GM13976 (cell line): ENCODE results near the gene SCAMP4.

Experiments
- DNase-seq: peaks from one replicate; pipeline ENCODE4 v3.0.0; 2012; ENCODE audit warnings: low spot score
- in situ Hi-C: fragments of 300-500 bp; cut with MboI; formaldehyde crosslinking; loops from one replicate; pipeline ENCODE4 v1.12.0; 2022; ENCODE audit warnings: low sequenced_read_pairs, mixed read lengths, inconsistent platforms; ENCODE audit not compliant: unreplicated experiment
- TF ChIP-seq, protein P1 (sequence below): IDR thresholded peaks from 2 replicates; pipeline ENCODE4 v1.5.1; 2012; ENCODE audit warnings: borderline replicate concordance, mild to moderate bottlenecking; ENCODE audit not compliant: insufficient read depth; ENCODE audit errors: extremely low read depth, missing control alignments, control extremely low read depth

The SCAMP4 gene

DNA sequence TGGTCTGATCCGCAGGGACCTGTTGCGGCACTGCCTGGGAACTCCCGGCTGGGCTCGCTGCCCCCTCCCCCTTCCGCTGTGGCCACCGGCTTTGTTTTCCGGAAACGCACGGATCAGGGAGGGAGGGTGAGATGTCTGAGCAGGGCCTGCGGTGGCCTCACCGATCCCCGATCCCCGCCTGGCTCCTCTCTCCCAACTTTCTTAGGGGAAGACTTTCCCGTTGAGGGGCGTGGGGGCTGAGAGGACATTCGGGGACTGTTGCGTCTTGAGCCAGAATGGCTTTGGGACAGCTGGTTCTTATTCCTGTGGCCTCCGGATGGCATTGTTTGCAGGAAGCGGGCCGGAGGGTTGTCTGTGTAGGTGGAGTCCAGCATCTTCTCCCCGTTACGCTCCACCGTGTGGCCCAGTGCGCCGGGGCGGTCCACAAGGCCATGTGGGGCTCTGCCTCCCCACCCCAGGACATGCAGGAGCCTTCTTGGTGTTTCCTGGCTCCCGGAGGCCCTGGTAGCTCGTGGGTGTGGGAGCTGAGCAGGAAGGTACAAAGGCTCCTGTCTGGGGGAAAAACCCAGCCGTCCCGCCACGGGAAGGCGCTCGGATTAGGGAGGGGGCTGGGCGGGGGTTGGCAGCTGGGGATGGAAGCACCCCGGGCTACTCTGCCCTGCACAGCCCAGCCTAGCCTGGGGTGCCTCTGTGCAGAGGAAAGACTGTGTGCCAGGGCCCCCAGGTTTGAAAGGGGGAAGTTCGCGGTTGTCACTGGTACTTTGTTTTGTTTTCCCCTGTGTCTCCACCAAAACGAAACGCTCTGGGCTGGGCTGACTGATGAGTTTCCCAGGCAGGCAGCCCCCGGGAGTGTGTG, 37.1 kb downstream of the SCAMP4 start:
- TF ChIP-seq, protein P1, sequence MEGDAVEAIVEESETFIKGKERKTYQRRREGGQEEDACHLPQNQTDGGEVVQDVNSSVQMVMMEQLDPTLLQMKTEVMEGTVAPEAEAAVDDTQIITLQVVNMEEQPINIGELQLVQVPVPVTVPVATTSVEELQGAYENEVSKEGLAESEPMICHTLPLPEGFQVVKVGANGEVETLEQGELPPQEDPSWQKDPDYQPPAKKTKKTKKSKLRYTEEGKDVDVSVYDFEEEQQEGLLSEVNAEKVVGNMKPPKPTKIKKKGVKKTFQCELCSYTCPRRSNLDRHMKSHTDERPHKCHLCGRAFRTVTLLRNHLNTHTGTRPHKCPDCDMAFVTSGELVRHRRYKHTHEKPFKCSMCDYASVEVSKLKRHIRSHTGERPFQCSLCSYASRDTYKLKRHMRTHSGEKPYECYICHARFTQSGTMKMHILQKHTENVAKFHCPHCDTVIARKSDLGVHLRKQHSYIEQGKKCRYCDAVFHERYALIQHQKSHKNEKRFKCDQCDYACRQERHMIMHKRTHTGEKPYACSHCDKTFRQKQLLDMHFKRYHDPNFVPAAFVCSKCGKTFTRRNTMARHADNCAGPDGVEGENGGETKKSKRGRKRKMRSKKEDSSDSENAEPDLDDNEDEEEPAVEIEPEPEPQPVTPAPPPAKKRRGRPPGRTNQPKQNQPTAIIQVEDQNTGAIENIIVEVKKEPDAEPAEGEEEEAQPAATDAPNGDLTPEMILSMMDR = no peak
- in situ Hi-C loops = no loop called here
- DNase-seq = peak; percentile 86

DNA sequence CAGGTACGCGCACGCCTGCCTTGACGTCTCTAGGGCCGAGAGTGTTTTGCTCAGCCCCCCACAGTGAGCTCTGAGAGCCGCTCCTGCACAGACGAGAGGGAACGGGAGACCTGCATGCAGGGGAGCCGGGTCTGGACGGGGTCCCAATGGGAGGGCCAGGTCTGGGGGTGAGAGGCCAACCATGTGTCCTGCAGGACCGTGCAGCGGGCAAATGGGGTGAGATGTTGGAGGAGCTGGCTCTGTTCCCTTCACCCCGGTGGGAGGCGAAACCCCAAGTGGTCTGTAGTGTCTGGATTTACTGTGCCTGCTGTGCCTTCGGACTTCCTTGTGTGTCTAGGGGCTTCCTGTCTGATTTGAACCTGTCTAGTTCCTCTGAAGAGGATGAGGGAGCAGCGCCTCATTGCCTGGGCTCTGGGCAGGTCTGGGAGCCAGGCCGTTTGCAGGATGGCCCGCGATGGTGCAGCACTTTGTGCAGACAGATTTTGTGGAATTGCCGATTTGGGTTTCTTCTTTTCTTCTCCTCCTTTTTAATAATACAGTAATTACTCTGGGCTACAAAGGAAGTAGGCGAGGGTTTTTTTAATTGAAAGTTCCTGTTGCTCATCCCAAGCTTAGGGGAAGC, 37.8 kb downstream of the SCAMP4 start:
- in situ Hi-C loops = no loop called here
- TF ChIP-seq, protein P1 = no peak
- DNase-seq = no peak

DNA sequence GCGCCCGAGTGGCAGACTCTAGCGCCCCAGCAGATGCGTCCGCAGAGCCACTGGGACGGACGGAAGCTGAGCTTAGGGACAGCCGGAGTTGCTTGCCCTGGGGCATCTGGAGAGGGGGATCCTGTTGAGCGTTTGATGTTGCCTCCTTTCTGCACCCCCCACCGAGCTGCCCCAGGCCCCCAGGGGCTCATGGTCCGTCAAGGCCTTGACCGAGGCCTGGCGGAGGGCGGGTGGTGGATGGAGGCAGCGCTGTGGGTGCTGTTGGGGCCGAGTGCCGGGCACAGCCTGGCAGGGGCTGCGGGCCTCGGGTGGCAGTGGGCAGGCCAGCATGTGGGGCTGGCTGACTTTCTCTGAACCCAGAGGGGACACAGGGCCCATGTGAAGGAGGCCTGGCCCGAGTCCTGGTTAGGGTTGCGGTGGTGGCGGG, 38.5 kb downstream of the SCAMP4 start:
- no peak for DNase-seq
- TF ChIP-seq, protein P1 = no peak
- in situ Hi-C loops = no loop called here

DNA sequence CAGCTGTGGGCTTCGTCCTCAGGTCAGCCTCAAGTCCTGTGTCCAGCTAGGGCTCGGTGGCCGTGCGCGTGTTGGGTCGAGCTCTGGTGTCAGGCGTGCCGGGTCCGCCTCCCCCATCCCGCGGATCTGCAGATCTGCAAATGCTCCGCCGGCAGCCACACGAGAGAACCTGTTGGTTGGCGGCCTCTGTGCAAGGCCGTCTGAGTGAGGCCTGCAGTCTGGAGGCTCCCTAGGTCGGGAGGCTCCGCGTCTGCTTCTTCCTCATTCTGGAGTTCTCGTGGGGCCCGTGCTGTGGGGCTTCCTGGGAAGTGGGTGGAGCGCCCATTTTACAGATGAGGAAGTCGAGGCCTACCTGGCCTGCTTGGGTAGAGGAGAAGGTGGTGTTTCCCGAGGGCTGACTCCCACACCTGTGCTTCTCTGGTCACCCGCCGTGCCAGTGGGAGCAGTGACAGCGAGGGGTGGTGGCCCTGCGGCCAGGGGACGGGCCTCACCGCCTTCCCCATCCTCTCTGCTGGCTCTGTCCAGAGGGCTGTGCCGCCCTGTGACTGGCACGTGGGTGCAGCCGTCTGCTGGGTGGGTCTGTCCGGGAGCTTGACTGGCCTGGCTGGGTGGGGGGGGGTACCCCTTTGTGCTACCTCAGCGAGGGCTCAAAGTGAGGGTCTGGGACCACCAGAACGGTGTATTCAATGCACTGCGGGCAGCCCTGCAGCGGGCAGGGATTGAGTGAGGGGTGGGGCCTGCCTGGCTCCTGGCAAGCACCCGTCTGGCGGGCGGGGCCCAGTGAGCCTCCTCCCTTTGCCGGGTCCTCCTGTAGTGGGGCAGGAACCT, 39.1 kb downstream of the SCAMP4 start:
- in situ Hi-C loops = no loop called here
- DNase-seq = no peak
- TF ChIP-seq, protein P1 = no peak

DNA sequence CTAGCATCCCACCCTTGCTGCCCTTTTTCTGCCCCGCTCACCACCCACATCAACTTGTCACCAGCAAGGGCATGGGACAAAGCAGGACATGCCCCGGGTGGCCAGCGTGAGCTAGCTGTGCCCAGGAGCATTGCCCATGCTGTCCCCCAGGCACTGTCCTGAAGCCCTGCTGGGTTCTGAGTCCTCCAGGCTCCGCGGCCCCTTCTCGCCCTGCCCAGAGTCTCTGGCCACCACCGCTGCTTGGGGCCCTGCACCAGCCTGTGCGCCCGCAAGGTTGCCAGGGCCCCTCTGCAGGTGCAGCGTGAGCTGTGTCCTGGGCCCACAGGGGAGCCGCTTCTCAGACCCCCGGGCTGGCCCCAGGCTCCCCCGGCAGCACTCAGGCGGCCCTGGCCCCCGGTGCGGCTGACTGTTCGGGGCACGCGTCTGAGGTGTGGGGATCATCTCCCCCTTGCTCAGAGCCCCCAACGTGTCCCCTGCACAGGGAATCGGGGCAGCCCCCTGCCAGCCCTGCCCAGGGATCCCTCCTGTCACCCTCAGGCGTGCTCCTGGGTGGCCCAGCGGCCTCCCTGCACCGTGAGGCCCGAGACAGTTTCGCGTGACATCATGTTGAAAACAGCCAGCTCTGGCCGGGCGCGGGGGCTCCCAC, 39.8 kb downstream of the SCAMP4 start:
- TF ChIP-seq, protein P1 = no peak
- in situ Hi-C loops = no loop called here
- no peak for DNase-seq

DNA sequence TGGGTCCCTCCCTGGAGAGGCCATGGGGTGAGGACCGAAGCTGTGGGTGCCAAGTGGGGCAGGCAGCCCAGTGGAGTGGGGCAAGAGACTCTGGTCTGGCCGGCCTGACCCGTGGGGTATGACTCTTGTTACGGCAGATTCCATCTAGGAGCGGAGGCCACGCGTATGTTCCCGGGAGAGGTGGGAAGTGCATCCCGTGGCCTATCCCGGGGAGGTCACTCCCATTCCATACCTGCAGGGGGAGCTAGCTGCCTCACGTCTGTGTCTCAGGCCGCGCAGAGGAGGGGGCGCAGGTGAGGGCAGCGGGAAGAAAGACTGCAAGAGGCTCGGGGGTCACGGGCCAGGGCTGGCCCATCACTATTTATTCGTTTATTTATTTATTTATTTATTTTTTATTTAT, 40.7 kb downstream of the SCAMP4 start:
- DNase-seq = no peak
- TF ChIP-seq, protein P1 = peak; percentile 31
- in situ Hi-C loops = no loop called here
